Neural crest cell (in vitro differentiated cells): ENCODE data around the gene PRB4. TPM values are rescaled to one million over a fixed set of nuclear protein-coding genes. Genes with fewer than 3 reads are reported as not detected.
"Not testable (repeated sequence)": the region's sequence is repeated elsewhere in the genome, so short reads cannot be mapped to it uniquely, and the experiment has no call there.

Experiments
- DNase-seq: peaks from one replicate; pipeline ENCODE4 v3.0.0; 2021; ENCODE audit warnings: low read depth, mixed read lengths, low spot score
- H3K27ac Mint-ChIP-seq: one replicate; pipeline ENCODE4 v1.8.0; 2021; ENCODE audit warnings: mild to moderate bottlenecking, mixed read lengths; ENCODE audit not compliant: unreplicated experiment
- H3K27me3 Mint-ChIP-seq: 2 replicates; pipeline ENCODE4 v1.8.0; 2021; ENCODE audit warnings: low read depth, mild to moderate bottlenecking, mixed read lengths
- H3K36me3 Mint-ChIP-seq: 2 replicates; pipeline ENCODE4 v1.8.0; 2021; ENCODE audit warnings: low read depth, mild to moderate bottlenecking, mixed read lengths
- H3K4me1 Mint-ChIP-seq: 2 replicates; pipeline ENCODE4 v1.8.0; 2021; ENCODE audit warnings: mixed read lengths
- H3K4me3 Mint-ChIP-seq: one replicate; pipeline ENCODE4 v1.8.0; 2021; ENCODE audit warnings: mild to moderate bottlenecking, mixed read lengths
- H3K9me3 Mint-ChIP-seq: 2 replicates; pipeline ENCODE4 v1.8.0; 2021; ENCODE audit warnings: mixed read lengths
- CTCF ChIP-seq: fragments of 200-600 bp; sonication (generic); conservative IDR thresholded peaks from 2 replicates; pipeline ENCODE4 v1.5.0; 2021; ENCODE audit warnings: antibody characterized with exemption, mild to moderate bottlenecking
- long read RNA-seq: library from polyadenylated mRNA; unstranded; transcript quantifications from one replicate; pipeline ENCODE4 v2.0.0, GENCODE V29; 2020
- total RNA-seq: library from RNA; stranded (reverse); gene quantifications from 2 replicates; pipeline ENCODE4 v1.2.1, GENCODE V29; 2021

The PRB4 gene
- total RNA-seq = not detected in 2 replicates
- long read RNA-seq = 0 reads

GRCh38 chr12:11310336-11310735 is at the start of gene PRB4:
Gene PRB4 (minus strand): TSS chr12:11310436. CDS start chr12:11310398, 38 bp downstream.
- H3K4me1 Mint-ChIP-seq = no peaks in the 10 kb centered on the region
- DNase-seq = no peak
- peak within 1 kb of the TSS; percentile 65 for H3K27ac Mint-ChIP-seq
- peaks cover 15% of the 10 kb centered on the region for H3K27me3 Mint-ChIP-seq
- no peak for TF ChIP-seq CTCF
- peaks cover 1% of the 10 kb centered on the region for H3K36me3 Mint-ChIP-seq
- H3K4me3 Mint-ChIP-seq = no peak within 1 kb of the TSS
- H3K9me3 Mint-ChIP-seq = peaks cover 1% of the 10 kb centered on the region

- H3K4me3 Mint-ChIP-seq, H3K36me3 Mint-ChIP-seq, H3K27me3 Mint-ChIP-seq, H3K4me1 Mint-ChIP-seq, H3K27ac Mint-ChIP-seq, H3K9me3 Mint-ChIP-seq, DNase-seq: not testable (repeated sequence)
Measured at GRCh38 chr12:11351736-11352135, 41.5 kb upstream of the PRB4 start.

GRCh38 chr12:11348439-11348838 is 38.2 kb upstream of the PRB4 start:
- no peaks in the 10 kb centered on the region for H3K36me3 Mint-ChIP-seq
- H3K4me3 Mint-ChIP-seq = no peak overlapping the region
- H3K27ac Mint-ChIP-seq = no peak overlapping the region
- H3K27me3 Mint-ChIP-seq = no peaks in the 10 kb centered on the region
- H3K9me3 Mint-ChIP-seq = no peaks in the 10 kb centered on the region
- no peak for DNase-seq
- no peak for TF ChIP-seq CTCF
- no peaks in the 10 kb centered on the region for H3K4me1 Mint-ChIP-seq

- Mint-ChIP-seq H3K4me1 (no peaks in the 10 kb centered on the region), H3K9me3 (no peaks in the 10 kb centered on the region), H3K36me3 (no peaks in the 10 kb centered on the region), H3K27ac (no peak overlapping the region), H3K27me3 (no peaks in the 10 kb centered on the region), H3K4me3 (no peak overlapping the region)
- TF ChIP-seq CTCF = peak; percentile 65
- no peak for DNase-seq
Measured at GRCh38 chr12:11347810-11348209, 37.6 kb upstream of the PRB4 start.

- H3K36me3 Mint-ChIP-seq = no peaks in the 10 kb centered on the region
Measured at GRCh38 chr12:11344500-11344899, 34.3 kb upstream of the PRB4 start.

GRCh38 chr12:11324426-11324825 is 14.2 kb upstream of the PRB4 start:
- TF ChIP-seq CTCF = no peak
- Mint-ChIP-seq H3K9me3 (no peaks in the 10 kb centered on the region), H3K36me3 (peaks cover 4% of the 10 kb centered on the region), H3K27me3 (no peaks in the 10 kb centered on the region), H3K27ac (no peak overlapping the region), H3K4me3 (no peak overlapping the region), H3K4me1 (no peaks in the 10 kb centered on the region)
- no peak for DNase-seq

More at GRCh38 chr12:11344500-11344899, 34.3 kb upstream of the PRB4 start:
- Mint-ChIP-seq H3K9me3 (no peaks in the 10 kb centered on the region), H3K27me3 (no peaks in the 10 kb centered on the region), H3K4me3 (no peak overlapping the region), H3K4me1 (no peaks in the 10 kb centered on the region), H3K27ac (no peak overlapping the region)
- no peak for DNase-seq
- TF ChIP-seq CTCF = no peak
